Left colon (tissue), 2 donors: ENCODE results near the gene IFNG-AS1. TPM values are rescaled to one million over a fixed set of nuclear protein-coding genes. Genes with fewer than 3 reads are reported as not detected.

ENCODE experiments used
- total RNA-seq, 2 donors: library from RNA; stranded (reverse); fragmentation: NEBNext Ultra II Directional; extraction: Animal tissue kit (Norgen Biotek cat#: 25700); gene quantifications; one replicate each; pipeline ENCODE4 v1.2.1, GENCODE V29; 2021
- donor health status: DM: no; HTN: no; CAD: no.
- donor health status: DM: yes; HTN: yes; CAD: no.

Gene IFNG-AS1
- total RNA-seq, 2 donors from 2014 or later = 0.56 TPM; not detected in 1

Other genes with a start within 250 kb of the IFNG-AS1 start
- gene IFNG, start 170.3 kb downstream of the IFNG-AS1 start, total RNA-seq = not detected
- gene IL26, start 236.4 kb downstream of the IFNG-AS1 start, total RNA-seq = not detected